ENCODE data around the gene ODF4.

Gene ODF4, protein sequence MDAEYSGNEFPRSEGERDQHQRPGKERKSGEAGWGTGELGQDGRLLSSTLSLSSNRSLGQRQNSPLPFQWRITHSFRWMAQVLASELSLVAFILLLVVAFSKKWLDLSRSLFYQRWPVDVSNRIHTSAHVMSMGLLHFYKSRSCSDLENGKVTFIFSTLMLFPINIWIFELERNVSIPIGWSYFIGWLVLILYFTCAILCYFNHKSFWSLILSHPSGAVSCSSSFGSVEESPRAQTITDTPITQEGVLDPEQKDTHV

DNA sequence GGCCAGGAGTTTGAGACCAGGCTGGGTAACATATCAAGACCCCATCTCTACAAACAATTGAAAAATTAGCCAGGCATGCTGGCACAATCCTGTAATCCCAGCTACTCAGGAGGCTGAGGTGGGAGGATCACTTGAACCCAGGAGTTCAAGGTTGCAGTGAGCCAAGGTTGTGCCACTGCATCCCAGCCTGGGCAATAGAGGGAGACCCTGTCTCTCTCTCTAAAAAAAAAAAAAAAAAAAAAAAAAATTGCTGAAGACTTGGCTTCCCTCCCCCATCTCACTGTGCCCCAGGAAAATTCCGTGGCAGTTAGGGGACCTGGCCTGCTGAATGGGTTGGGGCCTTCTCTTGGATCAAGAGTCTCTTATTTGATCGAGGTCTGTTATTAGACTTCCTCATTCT lies at the start of gene ODF4:
Gene ODF4, plus strand, starts transcription at position 301 of the 400 bp plus-strand sequence. CDS start 212 bp downstream, outside the sequence.
- H3K9ac ChIP-seq (ENCODE audit: insufficient read length, low read depth), result no peak within 1 kb of the TSS
- TF ChIP-seq YY1 (IDR thresholded peaks at IDR 0.05; ENCODE audit: insufficient read depth, insufficient read length) (no peak), SUZ12 (IDR thresholded peaks at IDR 0.05; ENCODE audit: extremely low read depth, insufficient read depth, insufficient read length) (no peak), ZNF274 (IDR thresholded peaks at IDR 0.05; ENCODE audit: low read depth, low read length) (no peak)

DNA sequence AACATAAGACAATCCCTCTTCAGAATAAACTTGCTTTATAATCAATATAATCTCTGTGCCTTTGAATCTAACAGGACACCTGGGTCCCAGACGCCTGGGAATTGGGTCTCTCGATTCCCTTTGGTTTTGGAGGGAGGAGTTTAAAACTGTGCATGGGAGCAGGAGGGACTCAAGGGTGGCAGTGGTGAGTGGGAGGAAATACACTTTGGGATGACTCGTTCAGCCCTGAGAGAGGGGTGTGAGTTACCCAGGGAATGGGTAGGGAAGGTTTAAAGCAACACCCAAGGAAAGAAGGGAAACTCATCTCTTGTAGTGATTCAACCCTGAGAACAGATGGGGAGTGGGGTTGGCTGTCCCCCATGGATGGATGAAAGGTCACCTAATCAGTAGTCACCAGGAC lies 49.6 kb upstream of the ODF4 start:
- no peak overlapping the region for H3K4me3 ChIP-seq (ENCODE audit: insufficient read length, low read depth)
- TF ChIP-seq ZNF274 (IDR thresholded peaks at IDR 0.05; ENCODE audit: low read depth, low read length), result no peak
- no peak overlapping the region for H3K9ac ChIP-seq (ENCODE audit: insufficient read length, low read depth)

More for the DNA sequence above, at the start of gene ODF4:
- no peak for DNase-seq (ENCODE audit: low read depth, low spot score)
- H3K4me3 ChIP-seq (ENCODE audit: insufficient read length, low read depth), result no peak within 1 kb of the TSS
- H3K27me3 ChIP-seq (ENCODE audit: insufficient read depth, insufficient read length), result no peaks in the 10 kb centered on the region
- peaks cover 4% of the 10 kb centered on the region for H3K4me1 ChIP-seq (ENCODE audit: insufficient read depth, insufficient read length)
- no peaks in the 10 kb centered on the region for H3K9me3 ChIP-seq (ENCODE audit: insufficient read depth, low read length)
- no peaks in the 10 kb centered on the region for H3K36me3 ChIP-seq (ENCODE audit: insufficient read depth, insufficient read length, low read length)

DNA sequence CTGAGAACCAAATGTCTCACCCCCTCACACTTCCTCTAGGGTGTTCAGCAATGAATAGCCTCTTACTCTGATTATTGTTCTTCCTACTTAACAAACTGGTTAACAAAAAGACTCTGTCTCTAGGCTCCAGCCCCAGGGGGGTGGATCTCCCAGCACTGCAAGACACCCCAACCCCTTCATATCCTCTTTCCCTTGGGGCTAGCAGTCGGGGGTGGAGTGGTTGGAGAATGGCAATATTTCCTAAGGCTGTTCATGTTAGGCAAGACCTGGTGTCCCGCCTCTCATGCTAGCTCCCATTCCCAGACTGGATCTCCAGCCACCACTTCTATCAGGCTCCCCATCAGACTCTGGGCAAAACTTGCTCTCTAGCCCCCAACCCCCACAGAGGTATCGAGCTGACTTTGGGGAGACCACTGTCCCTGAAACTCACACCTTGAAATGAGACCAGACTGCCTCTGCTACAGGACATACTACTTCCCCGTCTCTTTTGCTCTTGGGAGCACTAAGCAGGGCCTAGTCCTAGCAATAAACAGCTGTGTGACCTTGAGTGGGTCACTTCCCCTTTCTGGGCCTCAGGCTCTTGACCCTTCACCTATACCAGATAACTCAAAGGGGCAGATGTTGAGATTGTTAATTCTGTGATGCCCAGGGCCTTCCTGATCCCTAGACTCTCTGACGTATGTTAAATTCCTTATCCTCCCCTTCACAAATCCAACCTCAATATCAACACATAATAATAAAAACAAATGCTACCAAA lies 46.8 kb upstream of the ODF4 start:
- H3K4me1 ChIP-seq (ENCODE audit: insufficient read depth, insufficient read length), result peaks cover 4% of the 10 kb centered on the region

More for the DNA sequence above, 49.6 kb upstream of the ODF4 start:
- DNase-seq (ENCODE audit: low read depth, low spot score), result no peak
- Histone ChIP-seq H3K4me1 (ENCODE audit: insufficient read depth, insufficient read length) (peaks cover 4% of the 10 kb centered on the region), H3K36me3 (ENCODE audit: insufficient read depth, insufficient read length, low read length) (no peaks in the 10 kb centered on the region), H3K9me3 (ENCODE audit: insufficient read depth, low read length) (no peaks in the 10 kb centered on the region), H3K27me3 (ENCODE audit: insufficient read depth, insufficient read length) (no peaks in the 10 kb centered on the region)

DNA sequence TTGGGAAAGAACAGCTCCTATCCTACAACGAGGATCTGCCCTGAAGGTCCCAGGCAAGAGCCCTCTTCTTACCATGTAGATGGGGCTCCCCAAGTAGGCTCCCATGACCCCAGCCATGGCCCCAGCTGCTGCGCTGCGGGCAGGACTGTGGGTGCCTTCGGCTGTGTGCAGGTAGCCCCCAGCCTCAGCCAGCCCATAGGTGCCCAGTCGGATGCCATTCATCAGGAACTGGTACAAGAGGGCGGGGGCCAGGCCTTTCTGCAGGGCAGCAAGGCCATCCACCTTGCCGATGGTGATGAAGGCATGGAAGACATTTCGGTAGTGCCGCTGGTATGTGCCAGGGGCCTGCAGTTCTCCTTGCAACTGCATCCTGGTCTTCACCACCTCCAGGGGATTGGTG lies 45.3 kb upstream of the ODF4 start:
- DNase-seq (ENCODE audit: low read depth, low spot score), result no peak
- H3K36me3 ChIP-seq (ENCODE audit: insufficient read depth, insufficient read length, low read length), result no peaks in the 10 kb centered on the region
- no peak for TF ChIP-seq SUZ12 (IDR thresholded peaks at IDR 0.05; ENCODE audit: extremely low read depth, insufficient read depth, insufficient read length)
- TF ChIP-seq ZNF274 (IDR thresholded peaks at IDR 0.05; ENCODE audit: low read depth, low read length), result no peak
- TF ChIP-seq YY1 (IDR thresholded peaks at IDR 0.05; ENCODE audit: insufficient read depth, insufficient read length), result no peak

More for the DNA sequence above, 46.8 kb upstream of the ODF4 start:
- no peak for DNase-seq (ENCODE audit: low read depth, low spot score)
- TF ChIP-seq YY1 (IDR thresholded peaks at IDR 0.05; ENCODE audit: insufficient read depth, insufficient read length) (no peak), ZNF274 (IDR thresholded peaks at IDR 0.05; ENCODE audit: low read depth, low read length) (no peak), SUZ12 (IDR thresholded peaks at IDR 0.05; ENCODE audit: extremely low read depth, insufficient read depth, insufficient read length) (no peak)
- Histone ChIP-seq H3K4me3 (ENCODE audit: insufficient read length, low read depth) (no peak overlapping the region), H3K9ac (ENCODE audit: insufficient read length, low read depth) (no peak overlapping the region), H3K27me3 (ENCODE audit: insufficient read depth, insufficient read length) (no peaks in the 10 kb centered on the region), H3K36me3 (ENCODE audit: insufficient read depth, insufficient read length, low read length) (no peaks in the 10 kb centered on the region), H3K9me3 (ENCODE audit: insufficient read depth, low read length) (no peaks in the 10 kb centered on the region)

DNA sequence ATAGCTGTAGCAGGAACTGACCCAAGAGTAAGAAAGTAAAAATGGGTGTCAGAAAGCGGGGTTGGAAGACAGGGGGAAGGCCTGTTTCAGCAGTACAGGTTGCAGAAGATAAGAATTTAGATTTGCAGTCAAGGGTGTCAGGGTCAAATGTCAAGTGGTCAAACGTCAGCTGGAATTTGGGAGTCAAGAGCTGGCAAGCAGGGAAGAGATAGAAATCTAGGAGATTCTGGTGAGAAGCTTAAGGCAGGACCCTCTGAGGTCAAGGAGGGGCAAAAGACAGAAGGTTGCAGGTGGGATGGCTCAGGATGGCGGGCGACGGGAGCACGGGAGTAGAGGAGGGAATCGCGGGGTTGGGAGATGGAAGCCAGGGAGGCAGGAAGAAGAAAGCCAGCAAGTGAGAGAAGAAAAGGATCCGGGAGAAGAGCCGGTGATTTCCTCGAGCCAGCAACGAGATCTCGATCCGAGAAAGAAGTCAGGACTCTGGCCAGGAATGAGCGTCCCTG lies 44.8 kb upstream of the ODF4 start:
- peak overlapping the region; percentile 77 for H3K9ac ChIP-seq (ENCODE audit: insufficient read length, low read depth)
- no peaks in the 10 kb centered on the region for H3K36me3 ChIP-seq (ENCODE audit: insufficient read depth, insufficient read length, low read length)
- peaks cover 4% of the 10 kb centered on the region for H3K4me1 ChIP-seq (ENCODE audit: insufficient read depth, insufficient read length)
- no peaks in the 10 kb centered on the region for H3K27me3 ChIP-seq (ENCODE audit: insufficient read depth, insufficient read length)
- H3K9me3 ChIP-seq (ENCODE audit: insufficient read depth, low read length), result no peaks in the 10 kb centered on the region
- peak overlapping the region; percentile 40 for H3K4me3 ChIP-seq (ENCODE audit: insufficient read length, low read depth)
- no peak for DNase-seq (ENCODE audit: low read depth, low spot score)
- TF ChIP-seq ZNF274 (IDR thresholded peaks at IDR 0.05; ENCODE audit: low read depth, low read length) (no peak), SUZ12 (IDR thresholded peaks at IDR 0.05; ENCODE audit: extremely low read depth, insufficient read depth, insufficient read length) (no peak)

More for the DNA sequence above, 45.3 kb upstream of the ODF4 start:
- Histone ChIP-seq H3K27me3 (ENCODE audit: insufficient read depth, insufficient read length) (no peaks in the 10 kb centered on the region), H3K4me3 (ENCODE audit: insufficient read length, low read depth) (no peak overlapping the region), H3K4me1 (ENCODE audit: insufficient read depth, insufficient read length) (peaks cover 4% of the 10 kb centered on the region), H3K9ac (ENCODE audit: insufficient read length, low read depth) (peak overlapping the region; percentile 77), H3K9me3 (ENCODE audit: insufficient read depth, low read length) (no peaks in the 10 kb centered on the region)

DNA sequence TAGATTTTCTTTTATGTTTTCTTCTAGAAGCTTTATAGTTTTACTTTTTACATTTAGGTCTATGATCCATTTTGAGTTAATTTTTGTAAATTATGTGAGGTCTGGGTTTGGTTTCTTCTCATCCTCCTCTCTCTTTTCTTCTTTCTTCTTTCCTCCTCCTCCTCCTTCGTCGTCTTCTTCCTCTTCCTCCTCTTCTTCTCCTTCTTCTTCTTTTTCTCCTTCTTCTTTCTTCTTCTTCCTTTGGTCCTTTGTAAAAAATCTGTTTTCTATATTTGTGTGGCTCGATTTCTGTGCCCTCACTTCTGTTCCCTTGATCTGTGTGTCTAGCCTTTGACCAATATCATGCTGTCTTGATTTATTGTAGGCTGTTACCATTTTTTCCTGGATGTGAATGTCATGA lies 39.4 kb upstream of the ODF4 start:
- H3K9ac ChIP-seq (ENCODE audit: insufficient read length, low read depth), result no peak overlapping the region
- TF ChIP-seq ZNF274 (IDR thresholded peaks at IDR 0.05; ENCODE audit: low read depth, low read length) (no peak), YY1 (IDR thresholded peaks at IDR 0.05; ENCODE audit: insufficient read depth, insufficient read length) (no peak), SUZ12 (IDR thresholded peaks at IDR 0.05; ENCODE audit: extremely low read depth, insufficient read depth, insufficient read length) (no peak)
- H3K27me3 ChIP-seq (ENCODE audit: insufficient read depth, insufficient read length), result no peaks in the 10 kb centered on the region
- no peaks in the 10 kb centered on the region for H3K9me3 ChIP-seq (ENCODE audit: insufficient read depth, low read length)
- no peak overlapping the region for H3K4me3 ChIP-seq (ENCODE audit: insufficient read length, low read depth)
- no peak for DNase-seq (ENCODE audit: low read depth, low spot score)
- no peaks in the 10 kb centered on the region for H3K4me1 ChIP-seq (ENCODE audit: insufficient read depth, insufficient read length)
- no peaks in the 10 kb centered on the region for H3K36me3 ChIP-seq (ENCODE audit: insufficient read depth, insufficient read length, low read length)

DNA sequence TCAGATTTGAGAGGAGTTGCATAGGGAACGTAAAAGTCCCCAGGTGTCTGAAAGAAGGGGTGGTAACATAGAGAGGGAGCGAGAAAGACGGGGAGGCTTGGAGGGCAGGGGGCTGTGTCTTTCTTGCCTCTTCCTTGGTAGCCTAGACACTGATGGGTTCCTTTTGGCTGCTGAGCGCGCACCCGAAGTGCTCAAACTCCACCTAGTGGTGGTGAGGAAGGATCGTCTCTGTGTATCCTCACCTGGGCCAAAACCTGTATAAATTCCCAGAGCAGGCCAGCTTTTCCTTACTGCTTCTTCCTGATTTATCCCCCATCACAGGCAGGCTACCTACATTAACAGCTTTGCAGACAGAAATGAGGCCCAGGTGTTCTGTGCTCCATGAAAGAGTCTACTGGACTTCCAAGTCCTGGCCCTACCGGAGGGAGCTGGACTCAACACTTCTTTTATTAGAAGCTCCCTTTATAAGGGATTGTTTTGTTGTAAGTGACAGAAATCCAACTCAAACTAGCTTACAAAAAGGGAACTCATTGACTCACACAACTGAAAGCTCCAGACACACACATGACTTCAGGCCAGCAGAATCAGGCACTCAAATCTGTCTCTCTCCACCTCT lies 38.9 kb upstream of the ODF4 start:
- H3K9me3 ChIP-seq (ENCODE audit: insufficient read depth, low read length), result no peaks in the 10 kb centered on the region
- DNase-seq (ENCODE audit: low read depth, low spot score), result no peak
- H3K27me3 ChIP-seq (ENCODE audit: insufficient read depth, insufficient read length), result no peaks in the 10 kb centered on the region
- no peaks in the 10 kb centered on the region for H3K36me3 ChIP-seq (ENCODE audit: insufficient read depth, insufficient read length, low read length)
- H3K4me1 ChIP-seq (ENCODE audit: insufficient read depth, insufficient read length), result no peaks in the 10 kb centered on the region
- no peak overlapping the region for H3K4me3 ChIP-seq (ENCODE audit: insufficient read length, low read depth)
- TF ChIP-seq SUZ12 (IDR thresholded peaks at IDR 0.05; ENCODE audit: extremely low read depth, insufficient read depth, insufficient read length), result no peak
- no peak for TF ChIP-seq ZNF274 (IDR thresholded peaks at IDR 0.05; ENCODE audit: low read depth, low read length)
- TF ChIP-seq YY1 (IDR thresholded peaks at IDR 0.05; ENCODE audit: insufficient read depth, insufficient read length), result no peak
- no peak overlapping the region for H3K9ac ChIP-seq (ENCODE audit: insufficient read length, low read depth)

All from NT2/D1 (cell line).